Left forelimb (tissue), 1 donor: ENCODE data around the gene ZNF81.
"Not testable (repeated sequence)": the region's sequence is repeated elsewhere in the genome, so short reads cannot be mapped to it uniquely, and the experiment has no call there.

Experiments used
- DNase-seq: peaks from one replicate; pipeline ENCODE4 v3.0.0-alpha.2; 2018; ENCODE audit warnings: low spot score

Gene ZNF81

DNA sequence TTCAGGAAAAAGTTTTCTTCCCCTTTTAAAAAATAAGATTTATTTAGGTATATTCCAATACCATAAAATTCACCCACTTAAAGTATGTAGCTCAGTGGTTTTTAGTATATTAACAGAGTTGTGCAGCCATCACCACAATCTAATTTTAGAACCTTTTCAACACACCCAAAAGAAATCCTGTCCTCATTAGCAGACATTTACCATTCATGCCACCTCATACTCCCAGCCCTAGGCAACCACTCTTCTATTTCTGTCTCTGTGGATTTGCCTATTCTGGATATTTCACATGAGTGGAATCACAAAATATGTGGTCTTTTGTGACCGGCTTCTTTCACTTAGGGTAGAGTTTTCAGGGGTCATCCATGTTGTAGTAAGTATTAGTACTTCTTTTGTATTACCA is 7.4 kb downstream of the ZNF81 start:
- no peak for DNase-seq

DNA sequence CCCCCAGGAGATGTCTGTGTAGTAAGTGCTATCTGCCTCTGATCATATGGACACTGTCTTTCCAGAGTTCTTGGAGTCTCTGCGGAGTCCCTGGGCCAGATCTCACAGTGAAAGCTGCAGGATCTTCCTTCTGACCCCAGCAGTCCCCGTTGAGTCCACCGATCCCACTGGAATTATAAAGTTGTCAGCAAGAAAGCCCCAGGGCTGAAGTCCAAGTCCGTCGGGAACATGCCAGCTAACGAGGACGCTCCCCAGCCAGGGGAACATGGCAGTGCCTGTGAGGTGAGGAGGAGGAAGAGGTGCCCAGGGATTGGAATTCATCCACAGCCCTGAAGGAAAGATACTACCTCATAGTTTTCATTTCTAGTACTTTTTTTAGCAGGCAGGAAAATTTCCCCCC is 9.3 kb downstream of the ZNF81 start:
- no peak for DNase-seq

DNA sequence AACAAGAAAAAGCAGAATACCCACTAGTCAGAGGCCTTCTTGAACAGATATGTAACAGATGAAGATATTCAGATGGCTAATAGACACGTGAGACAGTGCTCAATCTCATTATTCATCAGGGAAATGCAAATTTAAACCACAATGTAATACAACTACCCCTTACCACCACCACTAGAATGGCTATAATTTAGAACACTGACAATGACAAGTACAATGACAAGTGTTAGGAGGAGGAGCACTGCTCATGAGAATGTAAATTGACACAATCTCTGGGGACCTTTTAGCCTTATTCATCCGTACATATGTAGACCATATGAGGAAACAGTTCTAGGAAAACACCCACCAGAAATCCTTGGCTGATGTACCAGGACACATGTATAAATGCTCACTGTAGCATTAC is 13.1 kb downstream of the ZNF81 start:
- no peak for DNase-seq

- not testable (repeated sequence) for DNase-seq
Measured at GRCh38 chrX:47850389-47850788, 13.7 kb downstream of the ZNF81 start.

- no peak for DNase-seq
Measured at GRCh38 chrX:47850901-47851300, 14.2 kb downstream of the ZNF81 start.

GRCh38 chrX:47854474-47854873 is 17.8 kb downstream of the ZNF81 start:
- DNase-seq: no peak

- DNase-seq: no peak
Measured at GRCh38 chrX:47859686-47860085, 23.0 kb downstream of the ZNF81 start.

DNA sequence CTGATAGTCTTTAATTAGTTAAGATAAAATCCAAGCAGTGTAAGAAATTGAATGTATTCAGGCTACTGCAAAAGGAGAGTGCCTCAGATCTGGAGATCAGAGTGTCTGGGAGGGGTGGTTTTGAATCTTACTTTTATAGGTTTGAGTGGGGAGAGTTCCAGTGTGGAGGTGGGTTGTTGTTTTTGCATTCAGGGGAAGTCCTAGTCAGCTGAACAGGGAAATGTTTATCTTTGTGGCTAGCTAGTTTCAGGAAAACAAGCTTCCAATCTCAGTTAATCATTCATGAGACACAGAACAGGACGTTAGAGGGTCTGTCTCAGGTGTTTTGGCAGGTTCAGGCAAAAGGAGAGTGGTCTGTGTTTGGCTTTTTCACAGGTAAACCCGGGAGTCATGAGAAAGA is 26.0 kb downstream of the ZNF81 start:
- no peak for DNase-seq

DNA sequence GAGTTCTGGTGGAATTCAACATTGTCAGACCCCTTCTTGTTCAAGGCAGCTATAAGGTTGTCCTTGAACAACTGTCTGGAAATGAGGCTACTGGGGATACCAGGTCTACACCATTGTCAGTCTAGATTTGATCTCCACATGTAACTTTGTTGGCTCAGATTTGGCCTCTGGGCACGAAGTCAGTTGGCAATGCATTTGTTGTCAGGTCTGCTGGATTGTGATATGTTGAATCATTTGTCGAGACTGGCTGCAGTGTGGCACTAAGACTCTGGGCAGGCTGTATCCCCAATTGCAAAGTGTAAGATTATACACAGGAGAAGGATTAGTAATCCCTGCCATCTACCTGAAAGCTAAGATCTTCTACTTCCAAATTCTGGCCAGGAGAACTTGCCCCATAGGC is 26.5 kb downstream of the ZNF81 start:
- DNase-seq: no peak

GRCh38 chrX:47864300-47864699 is 27.6 kb downstream of the ZNF81 start:
- no peak for DNase-seq

DNA sequence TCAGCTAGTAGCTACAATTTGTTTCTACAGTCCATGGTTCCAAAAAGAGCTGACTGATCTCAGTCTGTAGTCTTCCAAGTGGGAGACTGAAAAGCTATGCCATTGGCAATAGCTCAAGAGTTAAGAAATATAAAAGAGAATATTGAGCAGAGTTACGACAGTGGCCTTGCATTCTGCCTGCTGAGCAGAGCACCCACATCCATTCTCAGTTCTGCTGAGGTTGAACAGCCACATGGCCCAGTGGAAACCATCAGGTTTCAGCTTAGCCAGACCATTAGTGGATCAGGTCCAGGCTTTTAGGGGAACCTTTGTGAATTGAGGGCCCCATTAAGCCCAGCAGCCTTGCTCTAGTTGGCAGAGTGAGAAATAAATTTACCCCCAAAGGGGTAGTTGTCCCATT is 28.1 kb downstream of the ZNF81 start:
- DNase-seq: no peak

DNA sequence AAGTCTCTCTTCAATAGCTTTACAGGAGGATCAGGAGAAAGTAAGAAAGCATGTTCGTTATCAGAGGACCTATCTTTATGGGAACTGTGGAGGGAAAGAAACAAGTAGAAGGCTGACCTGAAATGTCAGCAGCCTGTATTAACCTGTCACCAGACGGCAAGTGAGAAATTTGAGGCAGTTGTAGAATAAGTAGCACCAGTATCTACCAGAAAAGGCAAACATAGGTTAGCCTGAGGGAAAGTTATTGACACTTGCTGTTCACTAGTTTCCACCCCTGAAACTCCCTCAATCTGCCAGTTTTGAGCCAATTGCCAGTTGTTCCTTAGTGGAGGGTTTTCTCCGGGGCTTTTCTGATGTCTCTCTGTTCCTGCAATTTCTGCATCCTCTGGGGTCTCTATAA is 36.4 kb downstream of the ZNF81 start:
- DNase-seq: no peak

DNA sequence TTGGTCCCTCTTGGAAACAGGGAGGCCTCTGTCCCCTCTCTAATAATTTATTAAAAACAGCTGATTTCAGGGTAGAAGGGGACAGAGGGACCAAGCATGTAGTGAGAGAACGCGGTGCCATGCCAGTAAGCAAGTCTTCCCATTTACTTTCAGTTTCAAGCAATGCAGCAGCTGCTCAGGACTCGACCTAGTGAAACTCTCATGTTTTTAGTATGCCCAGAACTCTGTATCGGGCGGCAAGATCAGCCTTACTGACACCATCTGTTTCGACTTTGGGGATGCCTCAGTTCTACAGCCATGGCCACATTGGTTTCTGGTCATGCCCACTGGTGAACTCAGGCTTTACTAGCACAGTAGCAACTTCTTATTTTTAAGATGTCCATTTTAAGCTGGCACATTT is 40.6 kb downstream of the ZNF81 start:
- DNase-seq: no peak

- no peak for DNase-seq
Measured at GRCh38 chrX:47878198-47878597, 41.5 kb downstream of the ZNF81 start.

DNA sequence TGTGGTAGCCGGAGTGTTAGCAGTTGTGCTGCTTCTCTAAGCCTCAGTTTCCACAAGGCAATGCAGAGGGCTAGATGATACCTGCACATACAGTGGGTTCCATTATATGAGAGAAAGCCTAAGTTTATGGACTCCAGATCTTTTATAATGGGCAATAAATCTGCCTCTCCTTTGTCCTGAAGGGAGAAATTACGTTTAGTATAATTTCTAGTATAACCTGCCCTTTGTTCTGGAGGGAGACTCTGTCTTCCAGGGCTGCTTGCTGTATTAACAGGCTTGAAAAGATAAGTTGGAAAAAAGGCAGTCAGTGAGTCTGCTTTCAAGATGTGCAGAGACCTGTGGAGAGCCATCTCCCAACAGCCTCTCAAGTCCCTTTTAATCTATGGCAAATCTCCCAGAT is 42.8 kb downstream of the ZNF81 start:
- no peak for DNase-seq

- no peak for DNase-seq
Measured at GRCh38 chrX:47880927-47881326, 44.2 kb downstream of the ZNF81 start.

- DNase-seq: no peak
Measured at GRCh38 chrX:47885501-47885900, 48.8 kb downstream of the ZNF81 start.

GRCh38 chrX:47898024-47898423 is 61.3 kb downstream of the ZNF81 start:
- DNase-seq: no peak

DNA sequence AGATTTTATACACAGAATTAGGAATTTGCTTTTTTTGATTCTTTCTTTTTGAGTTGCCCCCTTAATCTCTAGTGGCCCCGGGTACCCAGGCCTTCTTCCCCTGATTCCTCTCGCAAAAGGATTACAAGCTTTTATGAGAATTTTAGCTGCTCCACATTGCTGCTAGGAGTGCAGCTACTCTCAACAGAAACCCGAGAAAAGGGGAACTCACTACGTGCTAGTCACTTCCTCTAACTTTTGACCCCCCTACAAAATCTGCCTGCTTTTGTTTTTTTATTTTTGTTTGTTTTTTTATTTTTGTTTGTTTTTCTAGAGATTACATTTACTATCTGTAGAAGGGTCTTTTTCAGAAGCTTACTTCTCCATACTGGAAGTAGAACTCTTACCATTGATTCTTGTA is 64.1 kb downstream of the ZNF81 start:
- no peak for DNase-seq

GRCh38 chrX:47902161-47902560 is 65.5 kb downstream of the ZNF81 start:
- no peak for DNase-seq

- no peak for DNase-seq
Measured at GRCh38 chrX:47915886-47916493, 79.3 kb downstream of the ZNF81 start.

- no peak for DNase-seq
Measured at GRCh38 chrX:47918274-47918673, 81.6 kb downstream of the ZNF81 start.

DNA sequence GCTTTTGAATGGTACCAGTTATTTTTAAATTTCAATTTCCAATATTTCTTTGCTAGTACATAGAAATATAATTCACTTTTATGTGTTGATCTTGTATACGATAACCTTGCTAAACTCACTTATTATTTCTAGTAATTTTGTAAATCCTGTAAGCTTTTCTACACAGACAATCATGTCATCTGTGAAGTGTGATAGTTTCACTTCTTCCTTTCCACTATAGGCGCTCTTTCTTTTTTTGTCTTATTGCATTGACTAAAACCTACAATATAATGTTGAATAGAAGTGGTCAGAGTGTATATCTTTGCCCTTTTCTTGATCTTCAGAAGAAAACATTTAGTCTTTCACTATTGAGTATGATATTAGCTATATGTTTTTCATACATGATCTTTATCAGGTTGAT is 90.5 kb downstream of the ZNF81 start:
- no peak for DNase-seq

DNA sequence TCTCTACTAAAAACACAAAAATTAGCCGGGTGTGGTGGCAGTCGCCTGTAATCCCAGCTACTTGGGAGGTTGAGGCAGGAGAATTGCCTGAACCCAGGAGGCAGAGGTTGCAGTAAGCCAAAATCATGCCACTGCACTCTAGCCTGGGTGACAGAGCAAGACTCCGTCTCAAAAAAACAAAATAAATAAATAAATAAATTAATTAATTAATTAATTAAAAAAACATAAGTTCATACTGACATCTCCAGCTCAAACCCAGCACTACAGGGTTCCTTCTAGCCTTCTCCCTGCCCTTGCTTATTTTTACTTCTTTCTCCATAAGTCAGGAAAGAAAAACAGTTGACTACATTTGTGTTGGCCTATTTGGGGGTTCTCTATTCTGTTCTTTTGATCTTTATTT is 95.3 kb downstream of the ZNF81 start:
- DNase-seq: not testable (repeated sequence)

GRCh38 chrX:47933946-47934345 is 97.2 kb downstream of the ZNF81 start:
- DNase-seq: no peak
